ENCODE data around the gene LRRC32.

LRRC32 gene

GRCh38 chr11:76678321-76678720 is 7.8 kb upstream of the LRRC32 start:
- DNase-seq: no peak

DNA sequence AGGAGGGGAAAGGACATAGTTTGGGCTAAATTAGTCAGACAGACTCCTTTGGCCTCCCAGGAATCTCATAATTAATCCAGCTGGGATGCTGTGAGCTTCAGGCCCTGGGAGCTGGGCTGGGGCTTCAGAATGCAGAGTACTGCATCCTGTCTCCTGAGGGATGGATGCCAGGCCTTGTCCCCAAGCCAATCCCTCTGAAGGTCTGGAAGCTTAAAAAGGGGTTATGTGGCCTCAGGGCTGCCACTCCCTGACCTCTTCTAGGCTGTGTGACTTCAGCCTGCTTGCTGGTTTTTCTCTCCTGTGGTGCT is 6.9 kb upstream of the LRRC32 start:
- no peak for DNase-seq

DNA sequence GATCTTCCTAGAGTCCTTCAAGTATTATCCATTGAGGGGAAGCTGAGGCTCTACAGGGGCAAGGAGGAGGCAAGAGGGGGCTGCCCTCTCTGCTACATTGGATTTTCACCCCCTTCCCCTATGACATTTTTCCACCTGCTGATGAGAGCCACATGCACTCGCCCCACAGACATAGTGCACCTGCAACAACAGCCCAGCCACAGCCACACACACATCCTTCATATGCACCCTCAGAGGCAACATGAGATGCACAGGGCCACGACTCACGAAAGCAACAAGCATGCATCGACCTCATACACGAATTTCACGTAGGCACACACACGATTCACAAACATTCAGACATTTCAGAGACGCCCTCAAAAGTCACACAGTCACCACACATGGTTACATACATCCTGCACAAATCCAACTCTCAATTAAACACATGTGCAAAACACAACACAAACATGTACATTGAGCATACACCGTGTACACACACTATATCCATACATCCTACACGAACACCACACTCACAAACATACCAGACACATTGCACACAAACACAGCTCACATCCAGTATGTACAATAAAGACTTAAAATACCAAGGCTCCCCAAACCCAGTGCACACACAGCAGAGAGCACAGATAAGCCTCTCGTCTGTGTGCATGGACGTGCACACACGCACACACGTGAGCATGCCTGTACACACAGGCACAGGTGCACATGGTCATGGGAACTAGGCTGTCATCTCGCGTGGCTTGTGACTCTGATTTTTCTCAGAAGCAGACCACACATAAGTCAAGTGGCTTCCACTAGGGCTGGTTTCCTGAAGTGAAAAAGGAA is 6.3 kb upstream of the LRRC32 start:
- DNase-seq: no peak

GRCh38 chr11:76674517-76675400 is 4.2 kb upstream of the LRRC32 start:
- DNase-seq: no peak

DNA sequence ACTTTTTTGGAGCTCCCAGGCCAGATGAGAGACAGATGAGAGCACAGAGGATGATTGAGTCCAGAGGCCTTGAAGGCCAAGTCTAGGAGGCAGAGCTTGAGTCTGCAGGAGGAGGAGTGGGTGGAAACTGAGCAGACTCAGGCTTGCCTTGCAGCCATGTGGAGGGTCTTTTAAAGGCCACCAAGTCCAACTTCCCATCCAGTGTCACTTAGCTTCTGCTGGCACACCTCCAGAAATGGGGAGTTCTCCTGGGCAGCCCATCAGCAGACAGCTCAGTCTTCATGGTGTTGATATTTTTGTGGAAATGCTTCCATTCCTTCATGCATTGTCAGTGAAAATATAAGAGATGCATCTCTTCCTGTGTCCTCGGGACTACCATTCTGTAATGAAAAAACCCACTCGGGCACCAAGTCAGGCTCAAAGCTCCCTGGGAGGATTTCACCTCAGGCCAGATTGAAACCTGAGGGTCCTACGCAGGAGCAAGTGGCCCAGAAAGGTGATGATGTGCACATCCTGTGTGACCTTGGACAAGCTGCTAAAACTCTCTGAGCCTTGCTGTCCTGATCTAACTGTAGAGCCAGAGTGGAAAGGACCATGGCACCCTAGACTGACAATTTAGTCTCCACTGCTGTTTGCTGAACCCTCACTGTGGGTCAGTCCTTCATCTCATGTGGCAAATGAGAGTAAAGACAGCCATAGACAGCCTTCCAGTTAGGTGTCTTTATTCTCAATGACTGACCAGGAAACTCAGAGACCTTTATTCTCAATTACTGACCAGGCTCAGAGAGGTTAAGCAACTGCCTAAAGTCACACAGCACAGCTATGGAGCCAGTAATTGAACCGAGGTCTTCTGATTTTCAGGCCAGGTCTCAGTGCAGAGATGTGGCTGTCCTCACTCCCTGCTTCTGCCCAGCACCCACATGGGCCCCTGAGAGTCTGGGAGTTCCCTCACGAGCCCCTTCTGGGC is 2.9 kb upstream of the LRRC32 start:
- DNase-seq: no peak

DNA sequence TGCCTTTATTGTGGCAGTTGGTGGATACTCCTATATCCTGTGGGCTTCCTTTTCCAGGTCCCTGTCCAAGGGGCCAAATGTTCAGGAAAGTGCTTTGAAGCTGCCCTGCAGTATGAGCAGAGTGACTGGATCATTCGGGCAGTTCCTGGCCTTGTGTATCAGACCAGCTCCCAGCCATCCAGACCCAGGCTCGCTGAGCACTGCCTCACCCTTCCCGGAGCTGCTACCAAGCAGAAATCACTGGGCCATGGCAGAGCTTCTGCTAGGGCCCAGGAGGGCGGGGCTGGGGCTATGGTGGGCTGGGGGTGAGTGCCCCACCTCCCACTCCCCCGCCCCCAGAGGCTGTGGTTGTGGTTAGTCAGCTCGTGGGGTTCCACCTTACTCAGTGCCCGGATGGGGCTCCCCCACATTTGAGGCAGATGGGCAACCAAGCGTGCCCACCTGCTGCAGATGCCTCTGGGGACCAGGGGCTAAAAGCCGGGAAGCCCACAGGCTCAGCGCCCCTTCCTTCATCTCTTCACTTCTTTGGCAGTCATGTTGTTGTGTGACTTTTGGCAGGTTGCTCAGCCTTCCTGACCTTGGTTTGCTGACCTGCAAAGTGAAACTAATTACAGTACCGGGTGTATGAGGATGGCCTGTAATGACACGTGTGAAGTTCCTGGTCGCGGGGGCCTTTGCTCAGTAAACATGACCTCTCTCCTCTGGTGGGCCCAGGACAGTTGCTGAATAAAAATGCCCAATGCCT is 2.1 kb upstream of the LRRC32 start:
- DNase-seq: no peak

DNA sequence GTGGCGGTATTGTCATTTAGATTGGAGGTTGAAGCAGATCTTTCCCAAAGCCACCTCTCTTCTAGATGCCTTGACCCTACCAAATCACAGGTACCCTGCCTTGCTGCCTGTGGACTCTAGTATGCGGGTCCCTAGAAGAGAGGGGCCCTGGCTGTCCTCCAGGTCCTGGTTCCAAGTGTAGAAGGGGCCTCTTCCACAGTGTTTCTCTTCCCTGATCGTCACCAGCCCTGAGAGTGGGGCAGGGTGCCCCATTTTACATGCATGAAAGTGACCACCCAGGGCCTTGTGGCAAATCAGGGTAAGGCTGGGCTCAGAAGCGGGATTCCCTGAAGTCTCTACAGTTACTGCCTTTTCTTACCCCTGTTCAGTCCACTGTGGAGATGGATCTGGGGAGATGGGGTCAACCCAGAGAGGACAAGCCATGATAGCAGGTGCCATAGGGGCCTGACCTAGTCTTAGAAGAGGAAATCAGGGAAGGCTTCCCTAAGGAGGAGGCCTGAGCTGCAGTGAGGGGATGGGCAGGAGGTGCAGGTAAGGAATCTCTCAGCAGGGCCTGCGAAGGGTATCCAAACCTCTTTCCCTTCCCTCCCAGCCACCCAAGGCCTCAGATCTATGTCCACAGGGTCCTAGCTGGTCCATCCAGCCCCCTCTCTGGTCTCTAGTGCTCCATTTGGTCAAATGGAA is 1.2 kb upstream of the LRRC32 start:
- DNase-seq: no peak

GRCh38 chr11:76671237-76671592 is 668 bp upstream of the LRRC32 start:
- DNase-seq: no peak

DNA sequence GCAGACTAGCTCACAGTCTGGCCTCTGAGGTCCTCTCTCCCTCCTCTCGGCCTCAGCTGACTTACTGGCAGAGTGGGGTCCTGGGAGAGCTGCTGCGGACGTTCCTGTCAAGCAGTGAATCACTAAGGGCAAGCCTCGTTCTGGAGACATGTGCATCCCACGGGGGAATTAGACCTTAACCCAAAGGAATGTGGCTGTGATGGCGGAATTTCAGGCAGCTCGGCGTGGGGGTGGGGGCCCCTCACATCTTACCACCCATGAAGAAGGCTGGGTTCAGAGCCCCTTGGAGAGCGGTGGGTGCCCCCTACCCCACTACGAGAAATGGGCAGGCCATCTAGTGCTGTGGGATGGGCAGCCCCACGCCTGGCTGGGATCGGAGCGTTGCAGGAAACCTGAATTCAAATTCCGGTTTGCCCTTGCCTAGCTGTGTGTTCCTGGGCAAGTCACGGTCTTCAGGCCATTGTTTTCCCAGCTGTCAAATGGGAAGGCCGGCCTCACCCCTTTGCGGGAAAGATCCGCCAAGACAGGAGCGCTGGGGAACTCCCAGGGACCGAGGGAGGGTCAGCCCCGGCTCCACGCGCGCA is 554 bp downstream of the LRRC32 start:
- no peak for DNase-seq

DNA sequence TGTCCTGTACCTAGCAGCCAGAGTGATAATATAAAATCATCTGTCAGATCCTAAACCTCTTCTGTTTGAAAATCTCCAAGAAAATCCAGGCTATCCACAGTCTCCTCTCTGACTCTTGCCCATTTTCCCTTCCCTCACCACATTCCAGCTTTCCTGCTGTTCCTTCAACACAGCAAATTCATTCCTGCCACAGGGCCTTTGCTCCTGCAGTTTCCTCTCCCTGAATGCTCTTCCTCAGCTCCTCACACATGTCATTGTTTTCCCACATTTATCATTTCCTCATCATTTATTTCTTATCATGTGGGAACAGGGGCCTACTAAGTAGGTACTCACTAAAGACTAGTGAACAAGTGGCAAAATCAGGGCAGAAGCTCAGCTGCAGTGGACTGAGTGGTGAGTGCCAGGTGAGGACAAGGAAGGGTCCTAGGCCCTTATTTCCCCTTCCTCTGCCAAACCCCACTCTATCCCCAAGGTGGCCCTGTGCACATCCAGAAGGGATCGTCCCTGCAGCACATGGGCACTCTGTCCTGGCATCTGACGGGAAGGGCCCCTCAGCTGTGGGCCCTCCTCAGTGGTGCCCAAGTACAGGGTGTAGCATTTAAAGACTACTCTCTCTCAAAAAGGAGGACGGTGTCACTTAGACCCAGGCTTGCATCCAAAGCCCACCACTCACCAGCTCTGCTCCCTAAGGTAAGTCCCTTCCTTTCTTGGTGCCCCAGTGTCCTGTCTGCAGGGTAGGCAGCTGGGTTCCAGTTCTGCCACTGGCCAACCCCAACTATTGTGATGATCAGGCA is 2.0 kb downstream of the LRRC32 start:
- no peak for DNase-seq

DNA sequence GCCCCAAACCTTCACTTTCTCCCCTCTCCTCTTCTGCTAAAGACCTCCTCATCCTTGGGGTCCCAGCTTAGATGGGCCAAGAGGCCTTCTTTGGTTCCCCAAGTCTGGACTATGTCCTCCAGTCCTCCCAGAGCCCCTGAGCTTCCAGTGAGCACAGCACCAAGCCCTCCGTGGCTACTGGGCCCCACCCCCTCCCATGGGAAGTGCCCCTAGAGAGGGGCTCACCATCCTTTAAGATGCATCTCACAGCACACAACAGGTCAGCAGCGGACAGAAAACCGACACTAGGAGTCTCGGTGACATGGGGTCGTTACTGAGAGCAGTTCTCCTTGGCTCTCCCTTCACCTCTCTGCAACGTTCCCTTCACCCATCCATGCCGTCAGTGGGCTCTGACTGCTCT is 2.7 kb downstream of the LRRC32 start:
- DNase-seq: no peak

- DNase-seq: no peak
These were observed 3.2 kb downstream of the LRRC32 start for GRCh38 chr11:76667271-76667818.

- DNase-seq: no peak
These were observed 3.7 kb downstream of the LRRC32 start for GRCh38 chr11:76666830-76667229.

- peak; percentile 66 to 67 for DNase-seq
These were observed 4.1 kb downstream of the LRRC32 start for GRCh38 chr11:76666408-76666807.

- no peak for DNase-seq
These were observed 4.6 kb downstream of the LRRC32 start for GRCh38 chr11:76665921-76666351.

- DNase-seq: no peak
These were observed 5.4 kb downstream of the LRRC32 start for GRCh38 chr11:76665172-76665571.

- DNase-seq: peak; percentile 38 to 59
These were observed 5.9 kb downstream of the LRRC32 start for GRCh38 chr11:76664578-76665061.

DNA sequence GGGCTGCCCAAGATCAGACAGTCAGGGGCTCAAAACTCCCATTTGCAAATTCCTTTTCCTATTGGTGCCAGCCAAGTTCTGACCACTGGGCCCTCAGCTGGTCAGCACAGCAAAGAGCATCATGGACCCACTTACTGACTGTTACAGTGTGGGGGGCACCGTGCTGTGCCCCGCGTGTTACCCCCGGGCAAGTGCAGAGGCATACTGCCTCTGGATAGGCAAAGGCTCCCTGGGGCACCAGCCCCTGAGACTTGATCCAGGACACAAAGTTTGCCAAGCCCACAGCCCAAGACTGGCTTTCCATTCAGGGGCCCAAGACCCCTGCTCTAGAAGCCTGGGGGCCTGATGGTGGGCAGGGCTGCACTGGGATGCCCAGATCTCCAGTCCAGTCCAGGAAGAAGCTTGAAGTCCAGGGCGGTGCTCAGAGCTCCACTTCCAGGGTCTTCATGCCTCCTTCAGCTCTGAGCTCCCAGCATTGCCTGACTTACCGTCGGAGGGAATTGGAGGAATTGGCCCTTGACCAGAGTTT is 6.6 kb downstream of the LRRC32 start:
- no peak for DNase-seq

- DNase-seq: no peak
These were observed 7.1 kb downstream of the LRRC32 start for GRCh38 chr11:76663486-76663810.
